K562 (cell line): ENCODE measurements around the gene STAB1. TPM values are rescaled to one million over a fixed set of nuclear protein-coding genes. Genes with fewer than 3 reads are reported as not detected.

Experiments
- CEBPG ChIP-seq, 3 experiments: fragments of 200-800 bp in 1 of 3; sonication (Bioruptor generic) in 1 of 3; sonication (generic) in 1 of 3; formaldehyde crosslinking in 1 of 3; IDR thresholded peaks in 2 of 3; conservative IDR thresholded peaks in 1 of 3; 2 replicates each; pipeline versions ENCODE4 v1.6.1 to v1.8.0; 2016 to 2022; ENCODE audit warnings: missing compliant biosample characterization in 2 of 3, missing genetic modification characterization in 2 of 3, mild to moderate bottlenecking in 1 of 3, missing genetic modification reagents in 1 of 3
- EP400 ChIP-seq: fragments of 450-650 bp; IDR thresholded peaks from 2 replicates; pipeline ENCODE4 v1.6.1; 2017; ENCODE audit warnings: antibody characterized with exemption, mild to moderate bottlenecking, moderate library complexity
- FOXA3 ChIP-seq, 2 experiments: fragments of 450-650 bp in 1 of 2; sonication (generic) in 1 of 2; formaldehyde crosslinking; IDR thresholded peaks in 1 of 2; conservative IDR thresholded peaks in 1 of 2; 2 replicates each; pipeline versions ENCODE4 v1.4.0 to v1.8.0; 2020 to 2022; ENCODE audit warnings: mild to moderate bottlenecking in 2 of 2, missing genetic modification reagents in 1 of 2
- JUN ChIP-seq, 2 experiments: sonication (generic) in 1 of 2; formaldehyde crosslinking in 1 of 2; IDR thresholded peaks; 2 replicates each; pipeline versions ENCODE4 v1.6.1 to v1.8.0; 2012 to 2022; ENCODE audit warnings: borderline replicate concordance in 2 of 2, mild to moderate bottlenecking in 2 of 2, improper control_type of control experiment in 1 of 2, low read depth in 1 of 2, low read length in 1 of 2, missing genetic modification reagents in 1 of 2
- KAT7 ChIP-seq: sonication (generic); formaldehyde crosslinking; IDR thresholded peaks from 2 replicates; pipeline ENCODE4 v1.8.0; 2022; ENCODE audit warnings: missing genetic modification reagents, mild to moderate bottlenecking, borderline replicate concordance
- KDM5B ChIP-seq: fragments of 200-600 bp; sonication (generic); IDR thresholded peaks from 2 replicates; pipeline ENCODE4 v1.6.1; 2012; ENCODE audit warnings: low read depth, mild to moderate bottlenecking, moderate library complexity, low read length, control low read depth, inconsistent platforms; ENCODE audit not compliant: insufficient replicate concordance
- NRF1 ChIP-seq, 2 experiments: fragments of 450-650 bp; IDR thresholded peaks in 1 of 2; conservative IDR thresholded peaks in 1 of 2; 2 replicates each; pipeline ENCODE4 v1.6.1; 2014; ENCODE audit warnings: mild to moderate bottlenecking in 2 of 2
- POLR2A ChIP-seq: fragments of 450-650 bp; conservative IDR thresholded peaks from 2 replicates; pipeline ENCODE4 v1.6.1; 2016
- PYGO2 ChIP-seq: fragments of 450-650 bp; IDR thresholded peaks from 2 replicates; pipeline ENCODE4 v1.6.1; 2016; ENCODE audit warnings: mild to moderate bottlenecking, missing genetic modification characterization, moderate library complexity, missing compliant biosample characterization
- RBFOX2 ChIP-seq: fragments of 200-400 bp; formaldehyde crosslinking; IDR thresholded peaks from 2 replicates; pipeline ENCODE4 v1.6.1; 2017; ENCODE audit warnings: low read depth, mild to moderate bottlenecking, low read length, moderate library complexity
- SIN3A ChIP-seq, 2 experiments: fragments of 150-350 bp in 1 of 2; IDR thresholded peaks; 2 replicates each; pipeline ENCODE4 v1.6.1; 2011 to 2016; ENCODE audit warnings: borderline replicate concordance in 2 of 2, low read depth in 2 of 2, low read length in 2 of 2, mild to moderate bottlenecking in 2 of 2, moderate library complexity in 2 of 2; ENCODE audit not compliant: control insufficient read depth in 1 of 2
- TCF7L2 ChIP-seq: fragments of 150-350 bp; IDR thresholded peaks from 2 replicates; pipeline ENCODE4 v1.6.1; 2016; ENCODE audit warnings: low read depth, mild to moderate bottlenecking, low read length, moderate library complexity
- ZFX ChIP-seq: sonication (generic); formaldehyde crosslinking; IDR thresholded peaks from 2 replicates; pipeline ENCODE4 v1.8.0; 2022; ENCODE audit warnings: mild to moderate bottlenecking, missing genetic modification reagents, moderate library complexity
- polyA plus RNA-seq, 8 experiments: library from polyadenylated mRNA; depleted of rRNA in 4 of 8; stranded (reverse) in 5 of 8; unstranded in 3 of 8; fragments of >200 nt; fragmentation: Nextera tagmentation in 2 of 8; fragmentation: Illumina TruSeq in 1 of 8; extraction: Ambion mirVana in 2 of 8; extraction: Trizol in 1 of 8; gene quantifications; 2 replicates each; pipeline versions ENCODE4 v1.2.1 to v1.2.3, GENCODE V29; 2011 to 2014; ENCODE audit warnings: inconsistent platforms in 1 of 8, missing spikeins in 1 of 8
- total RNA-seq, 7 experiments: library from RNA; depleted of rRNA in 6 of 7; stranded (reverse); fragments of >200 nt in 6 of 7; fragmentation: Illumina TruSeq in 2 of 7; extraction: Trizol in 2 of 7; gene quantifications; 2 replicates each; pipeline versions ENCODE4 v1.2.1 to v1.2.3, GENCODE V29; 2011 to 2021; ENCODE audit warnings: low replicate concordance in 1 of 7
- TF ChIP-seq, protein P1 (sequence below): sonication (generic); formaldehyde crosslinking; IDR thresholded peaks from 2 replicates; pipeline ENCODE4 v1.4.0; 2020; ENCODE audit warnings: mild to moderate bottlenecking, missing genetic modification reagents
- TF ChIP-seq, protein P2 (sequence below), 2 experiments: IDR thresholded peaks; 2 replicates each; pipeline ENCODE4 v1.6.1; 2012; ENCODE audit warnings: improper control_type of control experiment in 2 of 2, low read depth in 2 of 2, low read length in 2 of 2, borderline replicate concordance in 1 of 2
- TF ChIP-seq, protein P3 (sequence below): sonication (generic); formaldehyde crosslinking; IDR thresholded peaks from 2 replicates; pipeline ENCODE4 v1.8.0; 2022; ENCODE audit warnings: mild to moderate bottlenecking, missing genetic modification reagents, borderline replicate concordance

The STAB1 gene
- total and polyA plus RNA-seq, 9 of the 15 experiments (the other 6 are each of a cell fraction or from before 2014, with no cell fraction given) = 0.20 to 3.9 (median 1.2) TPM

DNA sequence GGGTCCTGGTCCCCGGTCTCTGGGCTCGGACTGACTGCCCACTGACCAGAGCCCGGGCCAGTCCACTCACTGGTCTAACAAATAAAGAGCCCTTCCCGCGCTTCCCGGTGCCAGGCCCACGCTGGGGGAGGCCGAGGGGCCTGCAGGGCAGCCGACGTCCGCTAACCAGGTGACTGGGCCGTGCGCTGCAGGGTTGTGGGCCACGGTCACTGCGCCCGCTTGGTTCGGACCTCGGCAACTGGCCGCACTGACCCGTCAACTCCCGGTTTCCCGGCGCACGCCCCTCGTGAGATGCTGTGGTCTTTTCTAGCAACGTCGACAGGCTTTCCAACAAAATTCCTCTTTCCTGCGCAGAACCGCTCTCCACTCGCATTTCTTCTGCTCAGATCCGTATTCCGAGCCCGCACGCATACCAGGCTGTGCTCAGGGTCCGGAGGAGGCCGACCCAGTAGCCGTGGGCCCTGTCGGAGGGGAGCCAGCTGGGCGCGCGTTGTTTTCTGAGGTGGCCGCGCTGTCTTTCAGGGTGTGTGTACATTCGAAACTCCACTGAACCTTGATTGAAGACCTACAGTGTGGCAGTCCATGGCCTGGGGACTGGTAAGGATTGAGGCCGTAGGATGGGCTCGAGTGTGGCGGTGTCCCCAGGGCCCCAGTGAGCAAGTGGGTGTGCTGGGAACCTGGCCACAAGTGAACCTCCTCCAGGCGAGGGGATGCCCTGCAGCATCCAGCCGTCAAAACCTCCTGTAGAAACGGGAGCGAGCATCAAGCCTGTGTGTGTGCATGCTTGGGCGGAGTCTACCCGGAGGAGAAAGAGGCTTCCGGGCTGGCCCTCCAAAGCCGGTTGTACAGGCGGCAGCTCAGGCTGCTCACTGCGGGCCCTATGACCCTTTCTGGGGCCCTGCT, 39.4 kb downstream of the STAB1 start (continued):
- TF ChIP-seq JUN (IDR thresholded peaks at IDR 0.05; ENCODE audit: borderline replicate concordance, low read depth, low read length) (no peak), JUN (CRISPR knock-in tag; IDR thresholded peaks at IDR 0.05; ENCODE audit: borderline replicate concordance) (0 out of 2 replicates have a peak, but pooled peaks have one; percentile 28), KDM5B (peak; percentile 36), ZFX (CRISPR knock-in tag) (peak; percentile 84), SIN3A (IDR thresholded peaks at IDR 0.05; ENCODE audit: borderline replicate concordance in 2 of 2, control insufficient read depth in 1 of 2, low read depth in 2 of 2, low read length in 2 of 2) (peak in 1 of 2 experiments; percentile 56; a peak in 1 of 4 replicates), KAT7 (CRISPR knock-in tag) (0 out of 2 replicates have a peak, but pooled peaks have one; percentile 51), EP400 (peak; percentile 1; the same call in 1 of the 2 replicates), NRF1 (conservative IDR thresholded peaks at IDR 0.05 in 1 of 2, IDR thresholded peaks at IDR 0.05 in 1 of 2) (peak; percentile 40 to 44; a peak in 2 of 4 replicates), RBFOX2 (peak; percentile 73), TCF7L2 (no peak), PYGO2 (no peak), FOXA3 (CRISPR knock-in tag; conservative IDR thresholded peaks at IDR 0.05 in 1 of 2, IDR thresholded peaks at IDR 0.05 in 1 of 2) (peak in 1 of 2 experiments; percentile 31; a peak in 1 of 4 replicates), CEBPG (CRISPR knock-in tag; IDR thresholded peaks at IDR 0.05) (0 out of 2 replicates have a peak, but pooled peaks have one; percentile 16), CEBPG (tag; conservative IDR thresholded peaks at IDR 0.05 in 1 of 2, IDR thresholded peaks at IDR 0.05 in 1 of 2) (no peak), POLR2A (peak; percentile 39; the same call in 1 of the 2 replicates)
- TF ChIP-seq, protein P1, sequence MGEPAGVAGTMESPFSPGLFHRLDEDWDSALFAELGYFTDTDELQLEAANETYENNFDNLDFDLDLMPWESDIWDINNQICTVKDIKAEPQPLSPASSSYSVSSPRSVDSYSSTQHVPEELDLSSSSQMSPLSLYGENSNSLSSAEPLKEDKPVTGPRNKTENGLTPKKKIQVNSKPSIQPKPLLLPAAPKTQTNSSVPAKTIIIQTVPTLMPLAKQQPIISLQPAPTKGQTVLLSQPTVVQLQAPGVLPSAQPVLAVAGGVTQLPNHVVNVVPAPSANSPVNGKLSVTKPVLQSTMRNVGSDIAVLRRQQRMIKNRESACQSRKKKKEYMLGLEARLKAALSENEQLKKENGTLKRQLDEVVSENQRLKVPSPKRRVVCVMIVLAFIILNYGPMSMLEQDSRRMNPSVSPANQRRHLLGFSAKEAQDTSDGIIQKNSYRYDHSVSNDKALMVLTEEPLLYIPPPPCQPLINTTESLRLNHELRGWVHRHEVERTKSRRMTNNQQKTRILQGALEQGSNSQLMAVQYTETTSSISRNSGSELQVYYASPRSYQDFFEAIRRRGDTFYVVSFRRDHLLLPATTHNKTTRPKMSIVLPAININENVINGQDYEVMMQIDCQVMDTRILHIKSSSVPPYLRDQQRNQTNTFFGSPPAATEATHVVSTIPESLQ (CRISPR knock-in tag) = 0 out of 2 replicates have a peak, but pooled peaks have one; percentile 34
- TF ChIP-seq, protein P2, sequence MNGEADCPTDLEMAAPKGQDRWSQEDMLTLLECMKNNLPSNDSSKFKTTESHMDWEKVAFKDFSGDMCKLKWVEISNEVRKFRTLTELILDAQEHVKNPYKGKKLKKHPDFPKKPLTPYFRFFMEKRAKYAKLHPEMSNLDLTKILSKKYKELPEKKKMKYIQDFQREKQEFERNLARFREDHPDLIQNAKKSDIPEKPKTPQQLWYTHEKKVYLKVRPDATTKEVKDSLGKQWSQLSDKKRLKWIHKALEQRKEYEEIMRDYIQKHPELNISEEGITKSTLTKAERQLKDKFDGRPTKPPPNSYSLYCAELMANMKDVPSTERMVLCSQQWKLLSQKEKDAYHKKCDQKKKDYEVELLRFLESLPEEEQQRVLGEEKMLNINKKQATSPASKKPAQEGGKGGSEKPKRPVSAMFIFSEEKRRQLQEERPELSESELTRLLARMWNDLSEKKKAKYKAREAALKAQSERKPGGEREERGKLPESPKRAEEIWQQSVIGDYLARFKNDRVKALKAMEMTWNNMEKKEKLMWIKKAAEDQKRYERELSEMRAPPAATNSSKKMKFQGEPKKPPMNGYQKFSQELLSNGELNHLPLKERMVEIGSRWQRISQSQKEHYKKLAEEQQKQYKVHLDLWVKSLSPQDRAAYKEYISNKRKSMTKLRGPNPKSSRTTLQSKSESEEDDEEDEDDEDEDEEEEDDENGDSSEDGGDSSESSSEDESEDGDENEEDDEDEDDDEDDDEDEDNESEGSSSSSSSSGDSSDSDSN (IDR thresholded peaks at IDR 0.05; ENCODE audit: borderline replicate concordance in 1 of 2, low read depth in 2 of 2, low read length in 2 of 2) = peak; percentile 62 to 76; a peak in 2 of 4 replicates
- TF ChIP-seq, protein P3, sequence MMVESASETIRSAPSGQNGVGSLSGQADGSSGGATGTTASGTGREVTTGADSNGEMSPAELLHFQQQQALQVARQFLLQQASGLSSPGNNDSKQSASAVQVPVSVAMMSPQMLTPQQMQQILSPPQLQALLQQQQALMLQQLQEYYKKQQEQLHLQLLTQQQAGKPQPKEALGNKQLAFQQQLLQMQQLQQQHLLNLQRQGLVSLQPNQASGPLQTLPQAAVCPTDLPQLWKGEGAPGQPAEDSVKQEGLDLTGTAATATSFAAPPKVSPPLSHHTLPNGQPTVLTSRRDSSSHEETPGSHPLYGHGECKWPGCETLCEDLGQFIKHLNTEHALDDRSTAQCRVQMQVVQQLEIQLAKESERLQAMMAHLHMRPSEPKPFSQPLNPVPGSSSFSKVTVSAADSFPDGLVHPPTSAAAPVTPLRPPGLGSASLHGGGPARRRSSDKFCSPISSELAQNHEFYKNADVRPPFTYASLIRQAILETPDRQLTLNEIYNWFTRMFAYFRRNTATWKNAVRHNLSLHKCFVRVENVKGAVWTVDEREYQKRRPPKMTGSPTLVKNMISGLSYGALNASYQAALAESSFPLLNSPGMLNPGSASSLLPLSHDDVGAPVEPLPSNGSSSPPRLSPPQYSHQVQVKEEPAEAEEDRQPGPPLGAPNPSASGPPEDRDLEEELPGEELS (CRISPR knock-in tag) = 0 out of 2 replicates have a peak, but pooled peaks have one; percentile 44
